Mammary epithelial cell (primary cell): ENCODE data around the gene SLC50A1.

Source experiments
- EZH2 ChIP-seq: IDR thresholded peaks from 2 replicates; pipeline ENCODE4 v1.6.1; 2012; ENCODE audit warnings: low read length, inconsistent platforms, borderline replicate concordance
- TF ChIP-seq, protein P1 (sequence below), 2 donors: IDR thresholded peaks in 1 of 2; conservative IDR thresholded peaks in 1 of 2; 2 replicates each; pipeline ENCODE4 v1.5.1; 2011 to 2012; ENCODE audit warnings: inconsistent platforms in 2 of 2, low read length in 2 of 2, mild to moderate bottlenecking in 2 of 2, control low read depth in 1 of 2, low read depth in 1 of 2; ENCODE audit not compliant: insufficient read depth in 1 of 2; ENCODE audit errors: extremely low read depth in 1 of 2

DNA sequence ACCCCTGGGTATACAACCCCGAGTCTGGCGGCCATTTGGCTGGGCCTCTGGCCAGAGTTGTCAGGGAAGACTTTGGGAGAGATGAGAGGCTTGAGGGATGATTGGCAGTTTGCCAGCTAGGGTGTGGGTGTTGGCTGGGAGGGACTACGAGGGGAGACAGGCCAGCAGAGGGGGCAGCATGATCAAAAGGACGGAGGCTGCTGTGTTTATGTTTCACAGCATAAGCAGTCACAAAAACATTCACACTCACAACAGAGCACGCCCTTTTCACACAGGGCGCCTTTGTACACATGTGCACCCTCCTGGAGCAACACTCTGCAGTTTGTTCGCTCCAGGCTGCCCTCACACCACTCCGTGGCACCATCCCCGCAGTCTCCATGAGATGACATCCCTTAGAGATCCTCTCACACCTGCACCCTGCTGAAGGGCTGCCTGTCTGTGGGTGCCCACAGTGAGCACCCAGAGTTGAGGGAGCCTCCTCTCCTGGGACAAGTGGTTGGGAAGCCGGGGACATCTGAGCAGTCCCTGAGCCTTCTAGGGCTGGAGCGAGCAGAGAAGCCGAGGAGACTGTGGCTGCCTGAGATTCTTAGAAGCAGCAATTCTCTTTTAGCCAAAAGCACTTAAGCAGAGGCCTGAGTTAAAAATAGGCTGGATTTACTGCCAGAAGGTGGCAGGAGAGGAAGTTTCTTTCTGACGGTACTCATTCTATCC lies 41.6 kb upstream of the SLC50A1 start:
- TF ChIP-seq, protein P1, sequence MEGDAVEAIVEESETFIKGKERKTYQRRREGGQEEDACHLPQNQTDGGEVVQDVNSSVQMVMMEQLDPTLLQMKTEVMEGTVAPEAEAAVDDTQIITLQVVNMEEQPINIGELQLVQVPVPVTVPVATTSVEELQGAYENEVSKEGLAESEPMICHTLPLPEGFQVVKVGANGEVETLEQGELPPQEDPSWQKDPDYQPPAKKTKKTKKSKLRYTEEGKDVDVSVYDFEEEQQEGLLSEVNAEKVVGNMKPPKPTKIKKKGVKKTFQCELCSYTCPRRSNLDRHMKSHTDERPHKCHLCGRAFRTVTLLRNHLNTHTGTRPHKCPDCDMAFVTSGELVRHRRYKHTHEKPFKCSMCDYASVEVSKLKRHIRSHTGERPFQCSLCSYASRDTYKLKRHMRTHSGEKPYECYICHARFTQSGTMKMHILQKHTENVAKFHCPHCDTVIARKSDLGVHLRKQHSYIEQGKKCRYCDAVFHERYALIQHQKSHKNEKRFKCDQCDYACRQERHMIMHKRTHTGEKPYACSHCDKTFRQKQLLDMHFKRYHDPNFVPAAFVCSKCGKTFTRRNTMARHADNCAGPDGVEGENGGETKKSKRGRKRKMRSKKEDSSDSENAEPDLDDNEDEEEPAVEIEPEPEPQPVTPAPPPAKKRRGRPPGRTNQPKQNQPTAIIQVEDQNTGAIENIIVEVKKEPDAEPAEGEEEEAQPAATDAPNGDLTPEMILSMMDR (conservative IDR thresholded peaks at IDR 0.05 in 1 of 2, IDR thresholded peaks at IDR 0.05 in 1 of 2; ENCODE audit: extremely low read depth in 1 of 2, insufficient read depth in 1 of 2, low read depth in 1 of 2, low read length in 2 of 2) = peak; percentile 46 to 67
- TF ChIP-seq EZH2 = no peak
